H9 (cell line): ENCODE results near the gene ARHGEF7. TPM values are rescaled to one million over a fixed set of nuclear protein-coding genes. Genes with fewer than 3 reads are reported as not detected.

Source experiments
- DNase-seq: peaks from one replicate; pipeline ENCODE4 v3.0.0-alpha.2; 2017
- H2AFZ ChIP-seq: one replicate; pipeline ENCODE4 v1.6.1; 2013; ENCODE audit warnings: mild to moderate bottlenecking, low read length, control low read depth, moderate library complexity
- H2AK5ac ChIP-seq: 2 replicates; pipeline ENCODE4 v1.6.1; 2013; ENCODE audit warnings: low read length, control low read depth, mixed read lengths; ENCODE audit not compliant: insufficient read length
- H2BK120ac ChIP-seq: one replicate; pipeline ENCODE4 v1.6.1; 2013; ENCODE audit warnings: low read depth, mild to moderate bottlenecking, low read length, control low read depth, inconsistent platforms; ENCODE audit not compliant: poor library complexity, severe bottlenecking
- H2BK12ac ChIP-seq: 2 replicates; pipeline ENCODE4 v1.6.1; 2013; ENCODE audit warnings: low read length, control low read depth, mixed read lengths, low read depth; ENCODE audit not compliant: insufficient read length
- H2BK15ac ChIP-seq: 2 replicates; pipeline ENCODE4 v1.6.1; 2013; ENCODE audit warnings: low read depth, low read length, control low read depth
- H2BK20ac ChIP-seq: one replicate; pipeline ENCODE4 v1.6.1; 2013; ENCODE audit warnings: low read depth, mild to moderate bottlenecking, low read length, control low read depth, inconsistent platforms; ENCODE audit not compliant: poor library complexity, severe bottlenecking
- H2BK5ac ChIP-seq: 2 replicates; pipeline ENCODE4 v1.6.1; 2013; ENCODE audit warnings: low read length, control low read depth, mixed read lengths; ENCODE audit not compliant: insufficient read length
- H3K14ac ChIP-seq: 2 replicates; pipeline ENCODE4 v1.6.1; 2013; ENCODE audit warnings: low read length, control low read depth; ENCODE audit not compliant: insufficient read depth
- H3K18ac ChIP-seq: 2 replicates; pipeline ENCODE4 v1.6.1; 2013; ENCODE audit warnings: low read depth, mild to moderate bottlenecking, mixed read lengths, low read length, control low read depth; ENCODE audit not compliant: insufficient read length
- H3K23ac ChIP-seq: 2 replicates; pipeline ENCODE4 v1.6.1; 2013; ENCODE audit warnings: low read length, control low read depth, mixed read lengths, low read depth; ENCODE audit not compliant: insufficient read length
- H3K23me2 ChIP-seq: 2 replicates; pipeline ENCODE4 v1.6.1; 2013; ENCODE audit warnings: low read depth, mild to moderate bottlenecking, mixed read lengths, low read length, control low read depth; ENCODE audit not compliant: insufficient read length, poor library complexity, severe bottlenecking
- H3K27ac ChIP-seq: 2 replicates; pipeline ENCODE4 v1.5.1; 2013; ENCODE audit warnings: low read length, control low read depth, mixed read lengths, low read depth; ENCODE audit not compliant: insufficient read length
- H3K27me3 ChIP-seq: 2 replicates; pipeline ENCODE4 v1.6.1; 2013; ENCODE audit warnings: low read length, control low read depth, inconsistent platforms; ENCODE audit not compliant: insufficient read depth
- H3K4ac ChIP-seq: 2 replicates; pipeline ENCODE4 v1.6.1; 2013; ENCODE audit warnings: low read depth, mild to moderate bottlenecking, control low read depth, inconsistent platforms, low read length, moderate library complexity
- H3K4me1 ChIP-seq: 2 replicates; pipeline ENCODE4 v1.6.1; 2013; ENCODE audit warnings: low read length, control low read depth, inconsistent platforms; ENCODE audit not compliant: insufficient read depth
- H3K4me2 ChIP-seq: 2 replicates; pipeline ENCODE4 v1.6.1; 2013; ENCODE audit warnings: low read length, control low read depth, mixed read lengths; ENCODE audit not compliant: insufficient read length, insufficient read depth
- H3K56ac ChIP-seq: 2 replicates; pipeline ENCODE4 v1.6.1; 2013; ENCODE audit warnings: low read depth, mild to moderate bottlenecking, mixed read lengths, low read length, control low read depth; ENCODE audit not compliant: insufficient read length
- H3K79me1 ChIP-seq: 2 replicates; pipeline ENCODE4 v1.6.1; 2013; ENCODE audit warnings: low read depth, mild to moderate bottlenecking, moderate library complexity, low read length, control low read depth, inconsistent platforms; ENCODE audit not compliant: insufficient read depth, poor library complexity, severe bottlenecking
- H3K79me2 ChIP-seq: 2 replicates; pipeline ENCODE4 v1.6.1; 2013; ENCODE audit warnings: low read length, control low read depth, inconsistent platforms; ENCODE audit not compliant: insufficient read depth
- H3K9ac ChIP-seq: 2 replicates; pipeline ENCODE4 v1.6.1; 2013; ENCODE audit warnings: low read length, control low read depth, mixed read lengths; ENCODE audit not compliant: insufficient read length; ENCODE audit errors: extremely low read depth
- H3K9me3 ChIP-seq: one replicate; pipeline ENCODE4 v1.6.1; 2013; ENCODE audit warnings: low read depth, low read length, inconsistent platforms; ENCODE audit not compliant: control insufficient read depth
- H3T11ph ChIP-seq: one replicate; pipeline ENCODE4 v1.6.1; 2013; ENCODE audit warnings: mild to moderate bottlenecking, low read length, control low read depth, inconsistent platforms
- H4K20me1 ChIP-seq: one replicate; pipeline ENCODE4 v1.6.1; 2013; ENCODE audit not compliant: control insufficient read depth, insufficient read length, insufficient read depth
- H4K5ac ChIP-seq: 2 replicates; pipeline ENCODE4 v1.6.1; 2013; ENCODE audit warnings: low read depth, mild to moderate bottlenecking, mixed read lengths, low read length, control low read depth; ENCODE audit not compliant: insufficient read length
- H4K8ac ChIP-seq: replicated peaks from 2 replicates; pipeline ENCODE4 v1.6.1; 2013; ENCODE audit warnings: low read length, control low read depth, mixed read lengths, low read depth; ENCODE audit not compliant: insufficient read length
- H4K91ac ChIP-seq: 2 replicates; pipeline ENCODE4 v1.6.1; 2013; ENCODE audit warnings: low read depth, mild to moderate bottlenecking, moderate library complexity, mixed read lengths, low read length, control low read depth; ENCODE audit not compliant: insufficient read length
- H3K27ac Mint-ChIP-seq, 3 experiments: 2 replicates in 2 of 3; 3 replicates in 1 of 3; pipeline ENCODE4 v1.8.0; 2020 to 2021; ENCODE audit warnings: mixed read lengths in 3 of 3, mild to moderate bottlenecking in 1 of 3, moderate library complexity in 1 of 3
- H3K27me3 Mint-ChIP-seq: 2 replicates; pipeline ENCODE4 v1.8.0; 2021; ENCODE audit warnings: low read depth, mild to moderate bottlenecking, moderate library complexity, mixed read lengths
- H3K36me3 Mint-ChIP-seq, 3 experiments: 2 replicates in 2 of 3; 3 replicates in 1 of 3; pipeline ENCODE4 v1.8.0; 2020 to 2021; ENCODE audit warnings: low read depth in 3 of 3, mixed read lengths in 3 of 3; ENCODE audit not compliant: insufficient read depth in 1 of 3
- H3K4me1 Mint-ChIP-seq, 2 experiments: 2 replicates each; pipeline ENCODE4 v1.8.0; 2020; ENCODE audit warnings: mixed read lengths in 2 of 2
- H3K4me3 Mint-ChIP-seq, 2 experiments: 2 replicates in 1 of 2; 3 replicates in 1 of 2; pipeline ENCODE4 v1.8.0; 2020 to 2021; ENCODE audit warnings: mild to moderate bottlenecking in 2 of 2, mixed read lengths in 2 of 2, moderate library complexity in 1 of 2
- H3K9me3 Mint-ChIP-seq, 2 experiments: 2 replicates in 1 of 2; 3 replicates in 1 of 2; pipeline ENCODE4 v1.8.0; 2020; ENCODE audit warnings: mild to moderate bottlenecking in 2 of 2, mixed read lengths in 2 of 2, moderate library complexity in 1 of 2
- WGBS: extraction: QIAGEN DNeasy Blood & Tissue Kit; methylation state at CpG from one replicate; pipeline ENCODE4 v1.1.7; 2013; ENCODE audit warnings: missing lambda C conversion rate, low lambda C conversion rate, mixed read lengths; ENCODE audit not compliant: insufficient read length; ENCODE audit errors: extremely low coverage; 5-methylcytosine and 5-hydroxymethylcytosine counted together
- total RNA-seq: library from RNA; stranded (reverse); gene quantifications from 2 replicates; pipeline ENCODE4 v1.2.1, GENCODE V29; 2021
- TF ChIP-seq, protein P1 (sequence below): fragments of 200-600 bp; sonication (generic); conservative IDR thresholded peaks from 3 replicates; pipeline ENCODE4 v1.8.0; 2021; ENCODE audit warnings: antibody characterized with exemption, mild to moderate bottlenecking

Gene ARHGEF7
- total RNA-seq, 1 experiment from 2014 or later: 51.9 TPM

DNA sequence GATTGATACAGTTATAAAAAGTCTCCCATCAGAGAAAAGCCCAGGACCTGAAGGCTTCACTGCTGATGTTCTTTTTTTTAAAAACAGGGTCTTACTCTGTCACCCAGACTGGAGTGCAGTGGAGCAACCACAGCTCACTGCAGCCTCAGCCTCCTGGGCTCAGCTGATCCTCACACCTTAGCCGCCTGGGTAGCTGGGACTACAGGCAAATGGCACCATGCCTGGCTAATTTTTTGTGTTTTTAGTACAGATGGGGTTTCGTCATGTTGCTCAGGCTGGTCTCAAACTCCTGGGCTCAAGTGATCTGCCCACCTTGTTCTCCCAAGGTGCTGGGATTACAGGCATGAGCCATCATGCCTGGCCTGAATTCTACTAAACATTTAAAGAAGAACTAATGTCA lies 238.4 kb downstream of the ARHGEF7 start:
- H2AFZ ChIP-seq: no peak overlapping the region
- no peak overlapping the region for H3K9ac ChIP-seq
- H3K23ac ChIP-seq: no peak overlapping the region
- no peak overlapping the region for H4K5ac ChIP-seq
- no peak overlapping the region for H2BK20ac ChIP-seq
- no peak overlapping the region for H3K14ac ChIP-seq
- Mint-ChIP-seq H3K4me1 (no peaks in the 10 kb centered on the region), H3K9me3 (peaks cover 12% of the 10 kb centered on the region in 2 experiments), H3K27me3 (peaks cover 8% of the 10 kb centered on the region), H3K36me3 (no peaks in the 10 kb centered on the region; a peak in 1 of 7 replicates), H3K4me3 (no peak overlapping the region), H3K27ac (no peak overlapping the region)
- no peak overlapping the region for H2BK15ac ChIP-seq
- H2BK120ac ChIP-seq: no peak overlapping the region
- no peak overlapping the region for H2BK12ac ChIP-seq
- H4K8ac ChIP-seq: no peak overlapping the region
- H3K4me2 ChIP-seq: no peak overlapping the region
- no peaks in the 10 kb centered on the region for H3K9me3 ChIP-seq
- no CpG with 5 or more reads among the region's 2 CpGs for WGBS
- no peak overlapping the region for H3K4ac ChIP-seq
- no peak overlapping the region for H4K91ac ChIP-seq
- no peak overlapping the region for H2AK5ac ChIP-seq
- H2BK5ac ChIP-seq: no peak overlapping the region
- DNase-seq: no peak
- H3K27me3 ChIP-seq: no peaks in the 10 kb centered on the region
- H3K79me2 ChIP-seq: 0 out of 2 replicates have a peak, but pooled peaks cover 1% of the 10 kb centered on the region
- H3K79me1 ChIP-seq: no peaks in the 10 kb centered on the region
- H4K20me1 ChIP-seq: no peaks in the 10 kb centered on the region
- H3K18ac ChIP-seq: no peak overlapping the region
- no peaks in the 10 kb centered on the region for H3K4me1 ChIP-seq
- no peak overlapping the region for H3K56ac ChIP-seq
- TF ChIP-seq, protein P1, sequence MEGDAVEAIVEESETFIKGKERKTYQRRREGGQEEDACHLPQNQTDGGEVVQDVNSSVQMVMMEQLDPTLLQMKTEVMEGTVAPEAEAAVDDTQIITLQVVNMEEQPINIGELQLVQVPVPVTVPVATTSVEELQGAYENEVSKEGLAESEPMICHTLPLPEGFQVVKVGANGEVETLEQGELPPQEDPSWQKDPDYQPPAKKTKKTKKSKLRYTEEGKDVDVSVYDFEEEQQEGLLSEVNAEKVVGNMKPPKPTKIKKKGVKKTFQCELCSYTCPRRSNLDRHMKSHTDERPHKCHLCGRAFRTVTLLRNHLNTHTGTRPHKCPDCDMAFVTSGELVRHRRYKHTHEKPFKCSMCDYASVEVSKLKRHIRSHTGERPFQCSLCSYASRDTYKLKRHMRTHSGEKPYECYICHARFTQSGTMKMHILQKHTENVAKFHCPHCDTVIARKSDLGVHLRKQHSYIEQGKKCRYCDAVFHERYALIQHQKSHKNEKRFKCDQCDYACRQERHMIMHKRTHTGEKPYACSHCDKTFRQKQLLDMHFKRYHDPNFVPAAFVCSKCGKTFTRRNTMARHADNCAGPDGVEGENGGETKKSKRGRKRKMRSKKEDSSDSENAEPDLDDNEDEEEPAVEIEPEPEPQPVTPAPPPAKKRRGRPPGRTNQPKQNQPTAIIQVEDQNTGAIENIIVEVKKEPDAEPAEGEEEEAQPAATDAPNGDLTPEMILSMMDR: no peak
- no peak overlapping the region for H3K27ac ChIP-seq
- no peak overlapping the region for H3T11ph ChIP-seq
- no peaks in the 10 kb centered on the region for H3K23me2 ChIP-seq
